CD4-positive, alpha-beta T cell (primary cell): ENCODE results near the gene HPS6. TPM values are rescaled to one million over a fixed set of nuclear protein-coding genes. Genes with fewer than 3 reads are reported as not detected.

Source experiments
- ATAC-seq: fragments of 200-7000 bp; cut with Tn5 transposase; one replicate; pipeline ENCODE4 v1.10.0; 2022; ENCODE audit warnings: mild to moderate bottlenecking; ENCODE audit not compliant: poor library complexity
- CTCF ChIA-PET: fragments of 350-600 bp; sonication (Branson Sonifier 250); formaldehyde crosslinking; loops from one replicate; lab custom pipeline; 2021; ENCODE audit warnings: antibody characterized with exemption, inconsistent platforms; lab: Charles Lee
- POLR2A ChIA-PET: fragments of 350-600 bp; sonication (Branson Sonifier 250); formaldehyde crosslinking; loops from one replicate; lab custom pipeline; 2021; ENCODE audit warnings: antibody characterized with exemption, inconsistent platforms; lab: Charles Lee
- DNase-seq, 14 experiments: peaks; one replicate each; pipeline ENCODE4 v3.0.0-alpha.2; 2013 to 2020; ENCODE audit warnings: mixed read lengths in 2 of 14
- H3K27ac ChIP-seq, 2 donors: one replicate each; pipeline versions ENCODE4 v1.5.1 to v1.7.0; 2013; ENCODE audit warnings: low read length in 2 of 2, low read depth in 1 of 2, mild to moderate bottlenecking in 1 of 2
- H3K27me3 ChIP-seq, 2 experiments: 1 replicate in 1 of 2; 2 replicates in 1 of 2; pipeline versions ENCODE4 v1.6.1 to v1.7.0; 2013; ENCODE audit warnings: low read length in 2 of 2, control low read depth in 1 of 2, mild to moderate bottlenecking in 1 of 2, moderate library complexity in 1 of 2; ENCODE audit not compliant: insufficient read depth in 2 of 2, control insufficient read depth in 1 of 2
- H3K36me3 ChIP-seq: one replicate; pipeline ENCODE4 v1.6.1; 2013; ENCODE audit warnings: low read length, control low read depth; ENCODE audit not compliant: insufficient read depth
- H3K4me1 ChIP-seq: one replicate; pipeline ENCODE4 v1.6.1; 2013; ENCODE audit warnings: low read length, control low read depth; ENCODE audit not compliant: insufficient read depth
- H3K4me3 ChIP-seq: one replicate; pipeline ENCODE4 v1.5.1; 2013; ENCODE audit warnings: mild to moderate bottlenecking, low read length, moderate library complexity
- H3K9me3 ChIP-seq, 2 experiments: 1 replicate in 1 of 2; 2 replicates in 1 of 2; pipeline versions ENCODE4 v1.6.1 to v1.7.0; 2013; ENCODE audit warnings: low read length in 2 of 2, mild to moderate bottlenecking in 2 of 2, control low read depth in 1 of 2, moderate library complexity in 1 of 2; ENCODE audit not compliant: control insufficient read depth in 1 of 2, insufficient read depth in 1 of 2
- H3K27ac Mint-ChIP-seq: one replicate; pipeline ENCODE4 v1.8.0; 2020; ENCODE audit warnings: mixed read lengths
- H3K27me3 Mint-ChIP-seq: one replicate; pipeline ENCODE4 v1.8.0; 2021; ENCODE audit warnings: mixed read lengths
- H3K36me3 Mint-ChIP-seq: one replicate; pipeline ENCODE4 v1.8.0; 2021; ENCODE audit warnings: low read depth, mixed read lengths
- H3K4me1 Mint-ChIP-seq: one replicate; pipeline ENCODE4 v1.8.0; 2021; ENCODE audit warnings: low read depth, mixed read lengths
- H3K4me3 Mint-ChIP-seq: one replicate; pipeline ENCODE4 v1.8.0; 2020; ENCODE audit warnings: mild to moderate bottlenecking, mixed read lengths
- H3K9me3 Mint-ChIP-seq: one replicate; pipeline ENCODE4 v1.8.0; 2020; ENCODE audit warnings: mixed read lengths
- CTCF ChIP-seq: fragments of 200-600 bp; IDR thresholded peaks from one replicate; pipeline ENCODE4 v1.8.0; 2022; ENCODE audit warnings: antibody characterized with exemption, mild to moderate bottlenecking
- intact Hi-C, 2 experiments: fragments of 100-400 bp; cut with DNase I in 1 of 2; cut with micrococcal nuclease in 1 of 2; formaldehyde crosslinking; loops; one replicate each; pipeline versions ENCODE4 v1.15.1 to v1.9.0; 2023 to 2025; cut with DNase I, micrococcal nuclease
- polyA plus RNA-seq, 2 donors: library from polyadenylated mRNA; unstranded; fragments of 120-200 nt; gene quantifications; one replicate each; pipeline ENCODE4 v1.2.1, GENCODE V29; 2013
- total RNA-seq, 174 experiments: library from RNA in 2 of 174; stranded (reverse) in 2 of 174; gene quantifications; one replicate each; pipeline ENCODE4 v1.2.3 and lab custom pipeline; 2021 to 2026

The HPS6 gene
- total RNA-seq (10 to 100 TPM; 12.8 to 15.0 TPM), total RNA-seq (lab: John Stamatoyannopoulos, UW) (12.7 to 52.0 (median 36.7) reads per million in 172 experiments)
- 11.5 TPM for polyA plus RNA-seq (2013, experiment 1 of 2)
- polyA plus RNA-seq (2013, experiment 2 of 2): 8.8 TPM

- no peaks in the 10 kb centered on the region for H3K27me3 ChIP-seq
- Mint-ChIP-seq H3K36me3 (peaks cover 3% of the 10 kb centered on the region), H3K4me3 (peak within 1 kb of the TSS; percentile 92), H3K4me1 (peaks cover 23% of the 10 kb centered on the region), H3K27ac (peak within 1 kb of the TSS; percentile 89), H3K27me3 (no peaks in the 10 kb centered on the region), H3K9me3 (no peaks in the 10 kb centered on the region)
- intact Hi-C loops: loop anchor here (1.0 to 10.0 kb wide), 5 partner anchors 9 to 680 kb away; partner anchors contain the start of genes ARMH3 (in 1 of the 2) and WBP1L (in 1 of the 2)
- no peak for TF ChIP-seq CTCF
- DNase-seq: peak; percentile 70 to 95 (median 88)
- ATAC-seq: peak; percentile 96
- peak within 1 kb of the TSS; percentile 77 to 82 for H3K27ac ChIP-seq
- peak within 1 kb of the TSS; percentile 60 for H3K4me3 ChIP-seq
- peaks cover 19% of the 10 kb centered on the region for H3K36me3 ChIP-seq
- peaks cover 39% of the 10 kb centered on the region for H3K4me1 ChIP-seq
- H3K9me3 ChIP-seq: no peaks in the 10 kb centered on the region
- CTCF ChIA-PET: interaction anchor here (0.9 kb wide), 1 partner anchor 13 kb away, joined by 4 read pairs; no protein-coding TSS in a partner anchor
- POLR2A ChIA-PET: interaction anchor here (0.8 to 1.4 kb wide), 5 partner anchors 10 to 87 kb away, joined by 3 to 10 read pairs (median 3); partner anchors contain the start of gene NOLC1
These were observed at the start of gene HPS6 for GRCh38 chr10:102064868-102065560. TSS of gene HPS6 (plus strand) at chr10:102065349. CDS start at chr10:102065475, 126 bp downstream.

GRCh38 chr10:102016416-102016815 lies 48.7 kb upstream of the HPS6 start:
- DNase-seq: no peak
- H3K4me3 ChIP-seq: no peak overlapping the region
- no peak for ATAC-seq
- no peaks in the 10 kb centered on the region for H3K27me3 Mint-ChIP-seq
- no peak for TF ChIP-seq CTCF
- H3K4me3 Mint-ChIP-seq: no peak overlapping the region
- peaks cover 4% of the 10 kb centered on the region for H3K4me1 ChIP-seq
- ChIA-PET POLR2A (no interaction called here), CTCF (no interaction called here)
- no peaks in the 10 kb centered on the region for H3K4me1 Mint-ChIP-seq
- no peaks in the 10 kb centered on the region for H3K27me3 ChIP-seq
- no peaks in the 10 kb centered on the region for H3K9me3 Mint-ChIP-seq
- intact Hi-C loops: no loop called here
- peaks cover 0 to 7% of the 10 kb centered on the region in 2 experiments for H3K9me3 ChIP-seq
- peaks cover 63% of the 10 kb centered on the region for H3K36me3 Mint-ChIP-seq
- H3K27ac ChIP-seq: no peak overlapping the region
- H3K27ac Mint-ChIP-seq: no peak overlapping the region
- peaks cover 46% of the 10 kb centered on the region for H3K36me3 ChIP-seq

GRCh38 chr10:102017295-102017694 lies 47.9 kb upstream of the HPS6 start:
- peaks cover 71% of the 10 kb centered on the region for H3K36me3 Mint-ChIP-seq

More at GRCh38 chr10:102017295-102017694, 47.9 kb upstream of the HPS6 start:
- Histone ChIP-seq H3K9me3 (peaks cover 0 to 7% of the 10 kb centered on the region in 2 experiments), H3K36me3 (peaks cover 39% of the 10 kb centered on the region), H3K27me3 (no peaks in the 10 kb centered on the region), H3K4me3 (no peak overlapping the region), H3K27ac (no peak overlapping the region), H3K4me1 (peaks cover 4% of the 10 kb centered on the region)
- Mint-ChIP-seq H3K4me1 (no peaks in the 10 kb centered on the region), H3K9me3 (no peaks in the 10 kb centered on the region), H3K27me3 (no peaks in the 10 kb centered on the region), H3K27ac (peak overlapping the region; percentile 28), H3K4me3 (no peak overlapping the region)
- intact Hi-C loops: no loop called here
- DNase-seq (no peak), ATAC-seq (no peak)
- TF ChIP-seq CTCF: no peak
- ChIA-PET POLR2A (no interaction called here), CTCF (no interaction called here)
